Body of pancreas (tissue), 4 donors: ENCODE measurements around the gene TSPAN15. TPM values are rescaled to one million over a fixed set of nuclear protein-coding genes. Genes with fewer than 3 reads are reported as not detected.

Experiments
- ATAC-seq: fragments of 150-250 bp; one replicate; pipeline ENCODE4 v1.9.1; 2016
- DNase-seq, 4 donors: peaks; one replicate each; pipeline ENCODE4 v3.0.0-alpha.2; 2019
- H3K27ac ChIP-seq, 4 donors: fragments of 200-600 bp; sonication (generic); 1 replicate in 3 of 4; 2 replicates in 1 of 4; pipeline versions ENCODE4 v1.5.1 to v1.6.1; 2016 to 2019; ENCODE audit warnings: mild to moderate bottlenecking in 1 of 4, mixed read lengths in 1 of 4, moderate library complexity in 1 of 4
- H3K27me3 ChIP-seq, 2 donors: fragments of 200-600 bp; sonication (generic); one replicate each; pipeline ENCODE4 v1.6.0; 2016; ENCODE audit warnings: mild to moderate bottlenecking in 1 of 2
- H3K36me3 ChIP-seq, 2 donors: fragments of 200-600 bp; sonication (generic); replicated peaks in 1 of 2; 2 replicates each; pipeline ENCODE4 v1.5.1; 2016; ENCODE audit warnings: low read depth in 2 of 2; ENCODE audit not compliant: insufficient read depth in 1 of 2
- H3K4me1 ChIP-seq: fragments of 200-600 bp; sonication (generic); one replicate; pipeline ENCODE4 v1.6.0; 2016
- H3K4me3 ChIP-seq, 2 donors: fragments of 200-600 bp; sonication (generic); 1 replicate in 1 of 2; 2 replicates in 1 of 2; pipeline ENCODE4 v1.5.1; 2016 to 2019
- H3K9me3 ChIP-seq, 3 donors: fragments of 200-600 bp; sonication (generic); 1 replicate in 2 of 3; 2 replicates in 1 of 3; pipeline ENCODE4 v1.5.1; 2016
- CTCF ChIP-seq, 7 experiments: fragments of 450-650 bp in 4 of 7; fragments of 200-600 bp in 3 of 7; sonication (generic) in 3 of 7; IDR thresholded peaks; one replicate each; pipeline ENCODE4 v1.5.1; 2016 to 2019; ENCODE audit warnings: antibody characterized with exemption in 7 of 7
- POLR2A ChIP-seq, 3 donors: fragments of 450-650 bp; IDR thresholded peaks; one replicate each; pipeline ENCODE4 v1.6.1; 2016; ENCODE audit warnings: antibody characterized with exemption in 3 of 3, mild to moderate bottlenecking in 2 of 3
- WGBS, 2 donors: methylation state at CpG; one replicate each; pipeline ENCODE4 v1.1.5; 2017; 5-methylcytosine and 5-hydroxymethylcytosine counted together
- intact Hi-C: fragments of 100-400 bp; cut with DNase I; formaldehyde crosslinking; loops from one replicate; pipeline ENCODE4 v1.15.1; 2023
- total RNA-seq, 2 donors: library from RNA; depleted of rRNA; stranded (reverse); fragments of >200 nt; gene quantifications; one replicate each; pipeline ENCODE4 v1.1.0, GENCODE V29; 2016

Gene TSPAN15
- total RNA-seq, 2 donors from 2014 or later = 20.0 to 32.0 TPM

GRCh38 chr10:69439813-69440506 is 11.3 kb upstream of the TSPAN15 start:
- Histone ChIP-seq H3K36me3 (no peaks in the 10 kb centered on the region), H3K9me3 (no peaks in the 10 kb centered on the region), H3K27ac (peak overlapping the region; percentile 76 to 89 (median 86)), H3K4me1 (peaks cover 16% of the 10 kb centered on the region), H3K4me3 (no peak overlapping the region), H3K27me3 (no peaks in the 10 kb centered on the region)
- DNase-seq = peak in 3 of 4 donors; percentile 44 to 65 (median 56)
- TF ChIP-seq CTCF (IDR thresholded peaks at IDR 0.05) (no peak), POLR2A (IDR thresholded peaks at IDR 0.05) (no peak)
- peak; percentile 24 for ATAC-seq
- intact Hi-C loops = no loop called here
- WGBS, 2 donors = 31 to 45% methylated on average over 5 of the region's 5 CpGs

DNA sequence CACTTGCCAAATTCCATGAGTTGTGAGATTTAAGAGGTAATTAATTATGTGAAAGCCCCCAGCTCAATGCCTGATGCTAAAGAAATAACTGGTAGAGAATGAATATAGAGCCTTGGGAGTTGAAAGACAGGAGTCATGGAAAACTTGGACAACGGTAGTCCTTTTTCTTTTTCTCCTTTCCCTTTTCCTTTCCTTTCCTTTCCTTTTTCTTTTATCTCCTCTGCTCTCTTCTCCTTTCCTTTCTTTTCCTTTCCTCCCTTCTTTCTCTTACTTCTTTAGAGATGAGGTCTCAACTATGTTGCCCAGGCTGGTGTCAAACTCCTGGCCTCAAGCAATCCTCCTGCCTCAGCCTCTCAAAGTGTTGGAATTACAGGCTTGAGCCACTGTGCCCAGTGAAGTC is 7.9 kb upstream of the TSPAN15 start:
- no peak for TF ChIP-seq CTCF (IDR thresholded peaks at IDR 0.05)
- no peak for TF ChIP-seq POLR2A (IDR thresholded peaks at IDR 0.05)
- Histone ChIP-seq H3K4me1 (peaks cover 21% of the 10 kb centered on the region), H3K36me3 (no peaks in the 10 kb centered on the region), H3K9me3 (no peaks in the 10 kb centered on the region), H3K4me3 (no peak overlapping the region), H3K27me3 (no peaks in the 10 kb centered on the region), H3K27ac (no peak overlapping the region)
- ATAC-seq = no peak
- intact Hi-C loops = no loop called here
- WGBS, 2 donors = 77 to 85% methylated on average over 1 of the region's 1 CpG
- DNase-seq = no peak

- Histone ChIP-seq H3K4me1 (peaks cover 18% of the 10 kb centered on the region), H3K27ac (no peak overlapping the region), H3K9me3 (no peaks in the 10 kb centered on the region), H3K4me3 (no peak overlapping the region), H3K36me3 (no peaks in the 10 kb centered on the region), H3K27me3 (no peaks in the 10 kb centered on the region)
- intact Hi-C loops = no loop called here
- DNase-seq (no peak), ATAC-seq (no peak)
- no peak for TF ChIP-seq CTCF (IDR thresholded peaks at IDR 0.05)
- no peak for TF ChIP-seq POLR2A (IDR thresholded peaks at IDR 0.05)
- WGBS, 2 donors = 75 to 83% methylated on average over 4 of the region's 4 CpGs
Observed at GRCh38 chr10:69445041-69445440, 6.2 kb upstream of the TSPAN15 start.

DNA sequence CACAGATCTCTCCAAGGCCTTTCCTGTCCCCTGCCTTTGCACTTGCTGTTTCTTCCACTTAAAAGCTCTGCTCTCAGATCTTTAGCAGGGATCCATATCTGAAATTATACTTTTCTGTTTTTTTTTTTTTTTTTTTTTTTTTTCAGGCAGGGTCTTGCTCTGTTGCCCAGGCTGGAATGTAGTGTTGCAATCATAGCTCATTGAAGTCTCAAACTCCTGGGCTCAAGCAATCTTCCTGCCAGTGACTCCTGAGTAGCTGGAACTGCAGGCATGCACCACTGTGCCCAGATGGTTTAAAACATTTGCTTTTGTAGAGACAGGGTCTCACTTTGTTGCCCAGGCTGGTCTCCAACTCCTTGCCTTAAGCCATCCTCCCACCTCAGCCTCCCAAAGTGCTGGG is 5.0 kb upstream of the TSPAN15 start:
- ATAC-seq (no peak), DNase-seq (no peak)
- Histone ChIP-seq H3K4me3 (no peak overlapping the region), H3K27ac (no peak overlapping the region), H3K4me1 (peaks cover 30% of the 10 kb centered on the region), H3K27me3 (no peaks in the 10 kb centered on the region), H3K36me3 (no peaks in the 10 kb centered on the region), H3K9me3 (no peaks in the 10 kb centered on the region)
- intact Hi-C loops = no loop called here
- TF ChIP-seq CTCF (IDR thresholded peaks at IDR 0.05) (no peak), POLR2A (IDR thresholded peaks at IDR 0.05) (no peak)

DNA sequence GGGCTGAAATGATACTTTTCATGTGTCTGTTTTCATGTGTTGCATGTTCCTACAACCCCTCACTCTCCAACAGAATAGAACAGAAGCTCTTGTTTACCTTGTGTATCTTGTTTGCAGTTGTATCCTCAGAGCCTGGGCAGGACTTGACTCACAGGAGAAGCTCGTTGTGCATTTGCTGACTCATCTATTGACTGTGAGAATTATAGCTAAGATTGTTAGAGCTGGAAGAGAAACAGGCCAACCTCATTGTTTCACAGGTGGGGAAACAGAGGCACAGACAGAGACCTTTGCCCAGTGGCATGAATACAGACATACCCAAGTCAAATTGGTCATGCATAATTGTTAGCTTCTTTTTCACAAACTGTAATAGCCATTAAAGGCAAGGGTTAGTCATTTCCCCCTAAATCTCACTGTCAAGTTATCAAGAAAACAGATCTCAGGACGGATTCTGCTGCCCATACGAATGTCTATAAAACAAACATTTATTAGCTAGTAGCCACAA is 4.6 kb upstream of the TSPAN15 start:
- no peak overlapping the region for H3K27ac ChIP-seq
- no peak for DNase-seq
- intact Hi-C loops = no loop called here

More for the DNA sequence above, 4.6 kb upstream of the TSPAN15 start:
- TF ChIP-seq CTCF (IDR thresholded peaks at IDR 0.05) (no peak), POLR2A (IDR thresholded peaks at IDR 0.05) (no peak)
- no peak overlapping the region for H3K4me3 ChIP-seq
- H3K9me3 ChIP-seq = no peaks in the 10 kb centered on the region
- peaks cover 30% of the 10 kb centered on the region for H3K4me1 ChIP-seq
- no peaks in the 10 kb centered on the region for H3K27me3 ChIP-seq
- no peak for ATAC-seq
- H3K36me3 ChIP-seq = no peaks in the 10 kb centered on the region
- 28 to 38% methylated on average over 3 of the region's 3 CpGs for whole genome bisulfite sequencing, 2 donors
